Measurements from ENCODE around the gene EPO. TPM values are rescaled to one million over a fixed set of nuclear protein-coding genes. Genes with fewer than 3 reads are reported as not detected.

The EPO gene
- total RNA-seq (not detected), polyA plus RNA-seq (not detected)

GRCh38 chr7:100720279-100720670 is at the start of gene EPO:
TSS of gene EPO (plus strand) at chr7:100720468. CDS start at chr7:100720981, 513 bp downstream.
- DNase-seq (ENCODE audit: extremely low spot score) = no peak
- no peak within 1 kb of the TSS for H3K27ac ChIP-seq (ENCODE audit: low read depth)
- no peaks in the 10 kb centered on the region for H3K36me3 ChIP-seq (ENCODE audit: insufficient read depth)
- WGBS = 2% methylated on average over 21 of the region's 21 CpGs
- no peaks in the 10 kb centered on the region for H3K4me1 ChIP-seq (ENCODE audit: insufficient read depth)
- peak within 1 kb of the TSS; percentile 25 for H3K4me3 ChIP-seq (ENCODE audit: low read depth, low read length)

GRCh38 chr7:100671353-100672327 is 48.6 kb upstream of the EPO start:
- Histone ChIP-seq H3K4me1 (ENCODE audit: insufficient read depth) (no peaks in the 10 kb centered on the region), H3K36me3 (ENCODE audit: insufficient read depth) (no peaks in the 10 kb centered on the region), H3K4me3 (ENCODE audit: low read depth, low read length) (no peak overlapping the region), H3K27ac (ENCODE audit: low read depth) (no peak overlapping the region)
- 91% methylated on average over 18 of the region's 18 CpGs for WGBS
- DNase-seq (ENCODE audit: extremely low spot score) = no peak

DNA sequence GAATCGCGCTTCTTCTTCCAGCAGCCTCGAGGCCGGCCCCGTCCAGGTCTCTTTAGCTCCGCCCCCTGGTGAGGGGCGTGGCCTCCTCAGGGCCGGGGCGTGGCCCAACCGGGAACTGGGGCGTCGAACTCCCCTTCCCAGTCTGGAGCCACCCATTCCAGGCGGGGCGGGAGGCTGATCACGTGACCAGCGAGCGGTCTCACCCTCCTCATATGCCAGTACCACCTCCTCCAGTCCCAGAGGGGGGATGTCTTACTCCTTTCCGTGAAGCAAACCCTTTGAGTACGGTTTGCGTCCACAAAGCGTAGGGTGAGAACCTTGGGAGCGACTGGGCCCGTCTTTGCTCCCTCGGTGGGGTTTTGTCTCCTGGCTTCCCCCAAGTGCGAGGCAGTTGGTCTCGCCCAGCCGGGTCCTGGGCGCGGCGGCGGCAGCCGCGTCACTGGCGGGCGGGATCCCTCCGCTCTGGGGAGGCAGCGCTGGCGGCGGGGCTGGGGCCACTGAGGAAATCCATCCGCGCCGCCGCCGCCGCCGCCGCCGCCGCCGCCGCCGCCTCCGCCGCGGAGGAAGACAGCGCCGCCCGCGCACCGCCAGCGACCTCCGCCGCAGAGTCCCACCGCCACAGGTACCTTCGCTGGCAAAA is 46.8 kb upstream of the EPO start, which contains the start of gene GNB2:
Gene GNB2, plus strand, starts transcription at position 439 of the 640 bp plus-strand sequence. CDS start 2,526 bp downstream, outside the sequence.
- DNase-seq (ENCODE audit: extremely low spot score) = peak; percentile 98
- no peaks in the 10 kb centered on the region for H3K4me1 ChIP-seq (ENCODE audit: insufficient read depth)
- WGBS = under 1% methylated on average over 65 of the region's 65 CpGs
- H3K36me3 ChIP-seq (ENCODE audit: insufficient read depth) = peaks cover 2% of the 10 kb centered on the region
- H3K4me3 ChIP-seq (ENCODE audit: low read depth, low read length) = peak within 1 kb of the TSS; percentile 90
- peak within 1 kb of the TSS; percentile 95 for H3K27ac ChIP-seq (ENCODE audit: low read depth)

GRCh38 chr7:100673942-100674410 is 46.3 kb upstream of the EPO start:
- under 1% methylated on average over 34 of the region's 34 CpGs for WGBS
- DNase-seq (ENCODE audit: extremely low spot score) = no peak
- H3K4me3 ChIP-seq (ENCODE audit: low read depth, low read length) = peak overlapping the region; percentile 90
- H3K36me3 ChIP-seq (ENCODE audit: insufficient read depth) = peaks cover 2% of the 10 kb centered on the region
- H3K27ac ChIP-seq (ENCODE audit: low read depth) = peak overlapping the region; percentile 95
- H3K4me1 ChIP-seq (ENCODE audit: insufficient read depth) = no peaks in the 10 kb centered on the region

DNA sequence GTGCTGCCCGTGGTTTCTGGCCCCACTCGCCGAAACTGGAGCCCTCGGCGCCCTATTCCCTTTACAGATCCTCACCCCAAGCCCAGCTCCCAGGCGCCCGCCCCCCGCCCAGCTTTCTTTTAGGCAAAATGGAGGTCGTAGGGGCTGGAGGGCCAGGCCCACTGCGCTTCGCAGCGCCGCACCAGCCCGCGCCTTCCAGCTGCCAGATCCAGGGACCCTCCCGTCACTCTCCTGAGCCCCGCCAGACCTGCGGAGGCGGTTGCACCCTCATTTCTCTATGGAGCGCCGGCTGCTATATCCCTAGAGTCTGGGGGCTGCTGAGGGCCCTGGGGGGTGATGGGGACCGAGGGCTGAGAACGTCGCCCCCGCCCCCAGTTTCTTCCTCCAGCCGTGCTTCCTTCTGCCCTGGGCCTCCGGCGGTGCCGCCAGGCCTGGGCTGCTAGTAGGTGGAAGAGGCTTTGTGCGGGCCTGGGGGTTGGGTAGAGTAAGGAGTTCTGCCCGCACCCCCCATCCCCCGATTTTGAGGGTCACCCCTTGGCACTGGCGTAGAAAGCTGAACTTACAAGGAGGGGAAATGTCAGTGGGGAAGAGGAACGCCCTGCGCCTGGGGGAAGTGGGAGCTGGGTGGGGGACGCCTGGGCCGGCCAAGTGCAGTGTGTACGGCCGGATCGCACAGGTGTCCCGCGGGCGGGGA is 45.7 kb upstream of the EPO start:
- Histone ChIP-seq H3K27ac (ENCODE audit: low read depth) (peak overlapping the region; percentile 95), H3K4me1 (ENCODE audit: insufficient read depth) (no peaks in the 10 kb centered on the region), H3K36me3 (ENCODE audit: insufficient read depth) (peaks cover 2% of the 10 kb centered on the region), H3K4me3 (ENCODE audit: low read depth, low read length) (peak overlapping the region; percentile 90)
- DNase-seq (ENCODE audit: extremely low spot score) = no peak
- under 1% methylated on average over 43 of the region's 43 CpGs for WGBS

- DNase-seq (ENCODE audit: extremely low spot score) = no peak
- 0% methylated on average over 46 of the region's 46 CpGs for WGBS
- H3K4me3 ChIP-seq (ENCODE audit: low read depth, low read length) = peak overlapping the region; percentile 90
- H3K36me3 ChIP-seq (ENCODE audit: insufficient read depth) = peaks cover 2% of the 10 kb centered on the region
- H3K4me1 ChIP-seq (ENCODE audit: insufficient read depth) = no peaks in the 10 kb centered on the region
- peak overlapping the region; percentile 95 for H3K27ac ChIP-seq (ENCODE audit: low read depth)
Observed at GRCh38 chr7:100675105-100675451, 45.2 kb upstream of the EPO start.

DNA sequence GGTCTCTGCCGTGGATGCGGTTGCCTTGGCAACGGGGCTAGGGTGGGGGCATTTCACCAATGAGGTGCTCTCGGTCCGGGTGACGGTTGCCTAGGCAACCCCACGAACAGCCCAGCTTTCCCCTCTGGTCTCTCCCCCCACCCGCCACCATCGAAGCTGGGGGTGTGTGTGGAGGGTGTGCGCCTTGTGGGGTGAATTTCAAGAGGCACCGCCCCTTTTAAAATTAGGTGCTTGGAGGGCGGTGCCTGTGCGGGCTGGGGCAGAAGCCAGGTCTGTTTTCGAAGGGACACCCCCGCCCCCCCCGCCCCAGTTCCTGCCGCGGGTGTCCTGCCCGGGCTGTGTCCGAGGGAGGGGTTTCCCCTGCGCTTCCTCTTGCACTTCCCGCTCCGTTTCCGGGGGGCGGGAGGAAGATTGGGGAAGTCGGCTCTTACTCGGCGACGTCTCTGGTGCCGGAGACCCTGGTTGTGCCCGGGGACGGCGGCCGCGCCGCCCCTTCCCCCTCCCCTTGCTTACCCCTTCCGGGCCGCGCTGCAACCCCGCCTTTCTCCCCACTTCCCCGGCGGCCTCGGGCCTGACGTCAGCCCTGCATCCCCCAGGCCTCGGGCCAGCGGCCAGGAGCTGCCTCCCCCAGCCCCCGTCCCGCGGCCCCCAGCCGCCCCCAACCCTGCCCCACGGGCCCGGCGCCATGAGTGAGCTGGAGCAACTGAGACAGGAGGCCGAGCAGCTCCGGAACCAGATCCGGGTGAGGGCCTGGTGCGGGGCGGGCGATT is 44.5 kb upstream of the EPO start:
- WGBS = 2% methylated on average over 59 of the region's 59 CpGs
- no peaks in the 10 kb centered on the region for H3K4me1 ChIP-seq (ENCODE audit: insufficient read depth)
- peak overlapping the region; percentile 90 for H3K4me3 ChIP-seq (ENCODE audit: low read depth, low read length)
- H3K36me3 ChIP-seq (ENCODE audit: insufficient read depth) = peaks cover 2% of the 10 kb centered on the region
- peak overlapping the region; percentile 87 for H3K27ac ChIP-seq (ENCODE audit: low read depth)
- no peak for DNase-seq (ENCODE audit: extremely low spot score)

DNA sequence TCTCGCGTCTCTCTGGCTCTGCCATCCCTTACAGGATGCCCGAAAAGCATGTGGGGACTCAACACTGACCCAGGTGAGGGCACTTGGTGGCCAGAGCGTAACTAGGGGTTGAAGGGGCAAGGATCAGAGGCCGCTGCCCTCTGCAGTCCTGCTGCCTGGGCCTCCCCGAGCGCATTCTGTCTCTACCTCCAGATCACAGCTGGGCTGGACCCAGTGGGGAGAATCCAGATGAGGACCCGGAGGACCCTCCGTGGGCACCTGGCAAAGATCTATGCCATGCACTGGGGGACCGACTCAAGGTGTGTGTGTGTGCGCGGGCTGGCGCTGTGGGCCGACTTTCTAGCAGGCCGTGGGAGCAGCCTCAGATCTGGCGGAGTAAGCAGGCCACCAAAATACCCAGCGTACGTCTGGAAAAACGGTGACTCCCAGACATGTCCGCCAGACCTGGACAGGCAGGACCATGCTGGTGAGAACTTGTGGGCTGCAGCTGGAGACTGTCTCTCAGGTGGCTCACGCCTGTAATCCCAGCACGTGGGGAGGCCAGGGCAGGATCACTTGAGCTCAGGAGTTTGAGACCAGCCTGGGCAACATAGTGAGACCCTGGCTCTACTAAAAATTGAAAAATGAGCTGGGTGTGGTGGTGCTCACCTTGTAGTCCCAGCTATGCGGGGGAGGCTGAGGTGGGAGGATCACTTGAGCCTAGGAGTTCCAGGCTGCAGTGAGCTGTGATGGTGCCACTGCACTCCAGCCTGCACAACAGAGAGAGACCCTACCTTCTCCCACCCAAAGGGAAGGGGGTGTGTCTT is 43.6 kb upstream of the EPO start:
- DNase-seq (ENCODE audit: extremely low spot score) = no peak
- peak overlapping the region; percentile 90 for H3K4me3 ChIP-seq (ENCODE audit: low read depth, low read length)
- H3K27ac ChIP-seq (ENCODE audit: low read depth) = peak overlapping the region; percentile 87
- no peaks in the 10 kb centered on the region for H3K4me1 ChIP-seq (ENCODE audit: insufficient read depth)
- WGBS = 77% methylated on average over 23 of the region's 23 CpGs
- peaks cover 4% of the 10 kb centered on the region for H3K36me3 ChIP-seq (ENCODE audit: insufficient read depth)

DNA sequence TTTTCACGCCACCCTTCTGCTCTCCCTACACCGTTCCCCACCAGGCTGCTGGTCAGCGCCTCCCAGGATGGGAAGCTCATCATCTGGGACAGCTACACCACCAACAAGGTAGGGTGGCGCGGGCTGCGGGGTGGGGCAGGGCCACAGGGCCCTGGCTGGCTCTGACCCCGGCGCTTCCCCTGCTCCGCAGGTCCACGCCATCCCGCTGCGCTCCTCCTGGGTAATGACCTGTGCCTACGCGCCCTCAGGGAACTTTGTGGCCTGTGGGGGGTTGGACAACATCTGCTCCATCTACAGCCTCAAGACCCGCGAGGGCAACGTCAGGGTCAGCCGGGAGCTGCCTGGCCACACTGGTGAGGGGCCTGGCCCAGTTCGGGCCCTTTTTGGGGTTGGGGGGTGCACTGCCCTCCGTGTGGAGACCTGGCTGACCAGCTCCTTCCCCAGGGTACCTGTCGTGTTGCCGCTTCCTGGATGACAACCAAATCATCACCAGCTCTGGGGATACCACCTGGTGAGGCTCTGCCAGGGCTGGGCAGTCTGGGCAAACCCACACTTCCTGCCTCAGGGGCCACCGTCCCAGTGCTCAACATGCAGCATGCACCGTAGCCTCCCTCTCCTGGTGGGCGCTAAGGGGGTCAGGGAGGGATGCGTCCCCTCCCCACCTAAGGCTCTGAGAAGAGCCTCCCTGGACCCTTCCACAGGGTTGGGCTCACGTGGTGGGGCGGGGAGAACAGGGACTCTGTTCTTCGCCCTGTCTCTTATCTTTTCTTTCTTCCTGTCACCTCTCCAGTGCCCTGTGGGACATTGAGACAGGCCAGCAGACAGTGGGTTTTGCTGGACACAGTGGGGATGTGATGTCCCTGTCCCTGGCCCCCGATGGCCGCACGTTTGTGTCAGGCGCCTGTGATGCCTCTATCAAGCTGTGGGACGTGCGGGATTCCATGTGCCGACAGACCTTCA is 42.7 kb upstream of the EPO start:
- no peaks in the 10 kb centered on the region for H3K4me1 ChIP-seq (ENCODE audit: insufficient read depth)
- peaks cover 7% of the 10 kb centered on the region for H3K36me3 ChIP-seq (ENCODE audit: insufficient read depth)
- H3K4me3 ChIP-seq (ENCODE audit: low read depth, low read length) = no peak overlapping the region
- H3K27ac ChIP-seq (ENCODE audit: low read depth) = no peak overlapping the region
- no peak for DNase-seq (ENCODE audit: extremely low spot score)
- WGBS = 87% methylated on average over 36 of the region's 36 CpGs

GRCh38 chr7:100678291-100678984 is 41.8 kb upstream of the EPO start:
- no peak for DNase-seq (ENCODE audit: extremely low spot score)
- WGBS = 74% methylated on average over 35 of the region's 35 CpGs
- H3K4me3 ChIP-seq (ENCODE audit: low read depth, low read length) = no peak overlapping the region
- H3K4me1 ChIP-seq (ENCODE audit: insufficient read depth) = no peaks in the 10 kb centered on the region
- no peak overlapping the region for H3K27ac ChIP-seq (ENCODE audit: low read depth)
- peaks cover 8% of the 10 kb centered on the region for H3K36me3 ChIP-seq (ENCODE audit: insufficient read depth)

All from urinary bladder (tissue), 4 donors.